ENCODE data around the gene BAIAP2. TPM values are rescaled to one million over a fixed set of nuclear protein-coding genes. Genes with fewer than 3 reads are reported as not detected.
A peak's percentile ranks its signal among the peaks of the same experiment; 100 is the strongest.

The BAIAP2 gene
- total and polyA plus RNA-seq, 2 of the 13 experiments (the other 11 are each of a cell fraction or from before 2014, with no cell fraction given) = 22.5 to 24.0 TPM

GRCh38 chr17:81165246-81166032 lies 130.5 kb downstream of the BAIAP2 start, which contains the start of gene PVALEF (continued):
- TF ChIP-seq MED1 (CRISPR knock-in tag; IDR thresholded peaks at IDR 0.05) = peak; percentile 68
- TF ChIP-seq SAP130 (CRISPR knock-in tag; IDR thresholded peaks at IDR 0.05; ENCODE audit: low read depth) = peak; percentile 75
- TF ChIP-seq SNAPC2 (CRISPR knock-in tag; IDR thresholded peaks at IDR 0.05) = 0 out of 2 replicates have a peak, but pooled peaks have one; percentile 34
- peak; percentile 52; the same call in 1 of the 2 replicates for TF ChIP-seq ZNF12 (CRISPR knock-in tag; IDR thresholded peaks at IDR 0.05)
- no peak for TF ChIP-seq MYNN (CRISPR knock-in tag; IDR thresholded peaks at IDR 0.05; ENCODE audit: low read depth)
- no peak for TF ChIP-seq CHCHD3 (CRISPR knock-in tag; IDR thresholded peaks at IDR 0.05)
- TF ChIP-seq HBP1 (CRISPR knock-in tag; IDR thresholded peaks at IDR 0.05; ENCODE audit: low read depth) = 0 out of 2 replicates have a peak, but pooled peaks have one; percentile 50
- no peak for TF ChIP-seq ZBTB1 (CRISPR knock-in tag; IDR thresholded peaks at IDR 0.05; ENCODE audit: borderline replicate concordance)
- peak; percentile 66; the same call in 1 of the 2 replicates for TF ChIP-seq ZSCAN21 (CRISPR knock-in tag; IDR thresholded peaks at IDR 0.05; ENCODE audit: borderline replicate concordance)
- peak; percentile 70 for TF ChIP-seq SPEN (CRISPR knock-in tag; IDR thresholded peaks at IDR 0.05; ENCODE audit: low read depth)
- TF ChIP-seq HIVEP1 (CRISPR knock-in tag; IDR thresholded peaks at IDR 0.05) = peak; percentile 85
- TF ChIP-seq YEATS4 (CRISPR knock-in tag; IDR thresholded peaks at IDR 0.05; ENCODE audit: borderline replicate concordance) = peak; percentile 81; the same call in 1 of the 2 replicates
- TF ChIP-seq ZNF207 (IDR thresholded peaks at IDR 0.05; ENCODE audit: borderline replicate concordance) = no peak
- TF ChIP-seq ZNF678 (CRISPR knock-in tag; IDR thresholded peaks at IDR 0.05) = 0 out of 2 replicates have a peak, but pooled peaks have one; percentile 30
- peak; percentile 70 for TF ChIP-seq ARID5B (CRISPR knock-in tag; IDR thresholded peaks at IDR 0.05)
- peak; percentile 83 for TF ChIP-seq ZNF781 (CRISPR knock-in tag; IDR thresholded peaks at IDR 0.05; ENCODE audit: borderline replicate concordance, not compliant biosample characterization)
- TF ChIP-seq ZNF230 (CRISPR knock-in tag; IDR thresholded peaks at IDR 0.05) = no peak; the same call in 1 of the 2 replicates
- TF ChIP-seq ETV5 (CRISPR knock-in tag; IDR thresholded peaks at IDR 0.05; ENCODE audit: borderline replicate concordance) = peak; percentile 71
- peak; percentile 77 for TF ChIP-seq ARID4A (CRISPR knock-in tag; IDR thresholded peaks at IDR 0.05; ENCODE audit: borderline replicate concordance)
- TF ChIP-seq RNF2 (conservative IDR thresholded peaks at IDR 0.05; ENCODE audit: low read depth) = peak; percentile 41; the same call in 1 of the 2 replicates
